ENCODE results near the gene GIT1.

GIT1 gene

DNA sequence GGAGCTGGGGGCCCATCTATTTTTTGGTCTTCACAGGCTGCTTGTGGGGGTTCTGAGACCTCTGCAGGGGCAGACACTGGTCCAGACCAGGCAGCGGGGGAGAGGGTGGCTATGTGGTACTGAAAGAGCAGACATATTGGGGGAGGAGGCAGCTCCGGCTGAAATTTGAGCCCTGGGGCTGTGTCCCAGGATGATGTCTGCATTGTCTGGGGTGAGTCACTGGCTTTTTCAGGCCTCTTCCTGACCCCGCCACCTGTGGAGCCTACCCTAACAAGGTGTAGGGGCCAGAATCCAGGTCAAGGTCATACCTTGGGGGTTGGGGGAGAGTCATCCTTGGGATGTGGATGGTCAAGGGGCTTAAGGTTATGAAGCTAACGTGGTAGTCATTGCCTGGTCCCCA is 30.8 kb upstream of the GIT1 start:
- DNase-seq (ENCODE audit: low spot score) = no peak

DNA sequence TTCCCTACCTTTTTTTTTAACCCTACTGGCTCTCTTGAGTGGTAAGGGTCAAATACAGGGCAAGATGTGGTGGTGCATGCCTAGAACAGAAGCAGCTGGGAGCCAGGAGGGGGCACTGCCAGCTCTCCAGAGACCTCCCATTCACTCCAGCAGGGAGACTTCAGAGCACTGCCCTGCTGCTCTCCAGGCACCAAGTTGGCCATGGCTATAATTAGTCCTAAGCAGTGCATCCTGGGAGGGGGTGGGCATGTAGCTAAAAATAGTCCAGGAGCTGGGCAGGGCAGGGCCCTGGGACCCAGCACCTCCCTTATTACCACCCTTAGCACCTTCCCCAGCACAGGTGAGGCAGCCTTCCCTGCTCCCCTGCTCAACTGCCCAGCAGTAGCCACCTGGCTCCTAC is 29.8 kb upstream of the GIT1 start:
- no peak for DNase-seq (ENCODE audit: low spot score)
- TF ChIP-seq, protein P1, sequence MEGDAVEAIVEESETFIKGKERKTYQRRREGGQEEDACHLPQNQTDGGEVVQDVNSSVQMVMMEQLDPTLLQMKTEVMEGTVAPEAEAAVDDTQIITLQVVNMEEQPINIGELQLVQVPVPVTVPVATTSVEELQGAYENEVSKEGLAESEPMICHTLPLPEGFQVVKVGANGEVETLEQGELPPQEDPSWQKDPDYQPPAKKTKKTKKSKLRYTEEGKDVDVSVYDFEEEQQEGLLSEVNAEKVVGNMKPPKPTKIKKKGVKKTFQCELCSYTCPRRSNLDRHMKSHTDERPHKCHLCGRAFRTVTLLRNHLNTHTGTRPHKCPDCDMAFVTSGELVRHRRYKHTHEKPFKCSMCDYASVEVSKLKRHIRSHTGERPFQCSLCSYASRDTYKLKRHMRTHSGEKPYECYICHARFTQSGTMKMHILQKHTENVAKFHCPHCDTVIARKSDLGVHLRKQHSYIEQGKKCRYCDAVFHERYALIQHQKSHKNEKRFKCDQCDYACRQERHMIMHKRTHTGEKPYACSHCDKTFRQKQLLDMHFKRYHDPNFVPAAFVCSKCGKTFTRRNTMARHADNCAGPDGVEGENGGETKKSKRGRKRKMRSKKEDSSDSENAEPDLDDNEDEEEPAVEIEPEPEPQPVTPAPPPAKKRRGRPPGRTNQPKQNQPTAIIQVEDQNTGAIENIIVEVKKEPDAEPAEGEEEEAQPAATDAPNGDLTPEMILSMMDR (IDR thresholded peaks at IDR 0.05; ENCODE audit: extremely low read depth, missing control alignments) = no peak

More for the DNA sequence above, 30.8 kb upstream of the GIT1 start:
- TF ChIP-seq, protein P1 (IDR thresholded peaks at IDR 0.05; ENCODE audit: extremely low read depth, missing control alignments) = no peak

DNA sequence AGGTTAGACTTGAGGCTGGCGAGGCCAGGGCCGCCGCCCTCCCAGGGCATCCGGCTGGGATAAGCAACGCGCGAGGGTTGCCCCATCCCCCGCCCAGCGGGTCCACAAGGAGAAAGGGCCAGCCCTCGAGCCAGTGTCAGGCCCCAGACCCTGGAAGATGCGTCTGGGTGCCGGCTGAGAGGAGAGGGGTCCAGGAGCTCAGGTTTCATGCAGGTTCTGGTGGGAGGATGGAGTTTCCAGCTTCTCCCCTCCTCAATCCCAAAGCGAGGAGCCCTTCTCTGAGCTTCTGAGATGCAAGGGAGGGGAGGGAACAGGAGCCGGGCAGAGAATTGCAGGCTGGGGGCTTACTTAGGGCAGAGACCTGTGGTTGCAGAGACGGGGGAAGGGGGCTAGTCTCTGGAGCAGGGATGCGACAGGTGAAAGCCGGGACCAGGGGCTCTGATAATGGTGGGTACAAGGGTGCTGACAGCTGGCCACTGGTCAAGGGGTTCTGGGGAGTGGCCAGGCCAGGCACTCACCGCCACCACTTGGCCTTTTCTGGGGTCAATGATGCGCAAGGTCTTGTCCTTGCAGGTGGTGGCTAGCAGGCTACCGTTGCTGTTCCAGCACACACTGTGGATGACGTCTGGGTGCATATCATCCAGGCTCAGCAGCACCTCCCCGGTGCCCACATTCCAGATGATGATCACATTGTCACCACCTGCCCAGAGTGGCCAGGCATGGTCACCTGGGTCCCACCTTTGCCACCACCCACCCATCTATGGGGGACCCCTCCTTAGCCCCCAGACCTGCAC is 29.0 kb upstream of the GIT1 start:
- DNase-seq (ENCODE audit: low spot score) = no peak
- TF ChIP-seq, protein P1 (IDR thresholded peaks at IDR 0.05; ENCODE audit: extremely low read depth, missing control alignments) = no peak

DNA sequence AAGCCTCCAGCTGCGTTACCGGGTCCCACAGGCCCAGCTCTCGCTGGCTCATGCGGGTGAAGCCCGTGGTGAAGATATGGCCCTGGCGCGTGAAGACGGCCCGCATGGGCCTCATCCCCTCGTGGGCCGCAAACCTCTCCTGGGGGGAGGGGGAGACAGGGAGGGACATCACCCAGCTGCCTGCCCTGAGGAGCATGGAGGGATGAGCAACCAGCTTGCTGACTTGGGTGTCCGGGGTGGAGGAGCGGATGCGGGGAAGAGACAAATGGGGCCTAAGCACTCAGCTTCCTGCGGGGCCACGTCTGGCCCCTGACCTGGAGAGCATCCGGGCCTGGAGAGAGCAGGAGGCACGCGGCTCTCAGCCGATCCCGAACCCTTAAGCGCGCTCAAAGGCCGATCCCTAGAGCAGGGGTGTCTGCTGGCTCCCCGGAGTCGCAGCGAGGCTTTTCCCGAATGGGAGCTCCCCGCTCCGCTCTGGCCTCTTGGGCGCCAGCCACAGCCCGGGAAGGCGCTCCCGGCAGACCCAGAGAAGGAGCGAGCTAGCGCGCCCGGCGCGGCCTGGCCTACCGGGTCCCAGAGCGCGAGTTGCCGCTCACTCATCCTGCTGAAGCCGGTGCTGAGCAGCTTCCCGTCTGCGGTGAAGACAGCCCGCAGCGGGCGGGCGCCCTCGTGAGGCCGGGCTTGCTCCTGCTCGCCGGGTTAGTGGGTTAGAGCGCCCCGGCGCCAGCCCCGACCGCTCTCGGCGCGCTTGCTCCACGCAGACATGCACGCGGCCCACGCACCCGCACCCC is 28.2 kb upstream of the GIT1 start:
- TF ChIP-seq, protein P1 (IDR thresholded peaks at IDR 0.05; ENCODE audit: extremely low read depth, missing control alignments) = peak; percentile 86
- peak; percentile 89 for DNase-seq (ENCODE audit: low spot score)

DNA sequence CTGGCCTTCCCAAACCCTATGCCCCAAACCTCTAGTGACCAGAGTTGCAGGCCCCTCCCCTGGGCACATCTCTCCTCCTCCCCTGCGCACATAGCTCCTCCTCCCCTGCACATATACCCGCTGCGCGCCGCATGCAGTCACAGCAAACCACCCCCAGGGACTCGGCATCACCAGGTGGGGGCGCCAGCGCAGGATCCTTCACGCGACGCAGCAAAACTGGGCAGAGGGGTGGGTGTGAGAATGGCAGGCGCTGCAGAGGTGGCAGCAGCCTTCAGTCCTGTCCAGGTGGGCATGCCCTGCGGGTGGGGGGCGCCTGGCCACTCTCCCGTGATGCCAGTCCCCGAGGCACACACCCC is 27.7 kb upstream of the GIT1 start:
- TF ChIP-seq, protein P1 (IDR thresholded peaks at IDR 0.05; ENCODE audit: extremely low read depth, missing control alignments) = peak; percentile 94
- DNase-seq (ENCODE audit: low spot score) = peak; percentile 93

DNA sequence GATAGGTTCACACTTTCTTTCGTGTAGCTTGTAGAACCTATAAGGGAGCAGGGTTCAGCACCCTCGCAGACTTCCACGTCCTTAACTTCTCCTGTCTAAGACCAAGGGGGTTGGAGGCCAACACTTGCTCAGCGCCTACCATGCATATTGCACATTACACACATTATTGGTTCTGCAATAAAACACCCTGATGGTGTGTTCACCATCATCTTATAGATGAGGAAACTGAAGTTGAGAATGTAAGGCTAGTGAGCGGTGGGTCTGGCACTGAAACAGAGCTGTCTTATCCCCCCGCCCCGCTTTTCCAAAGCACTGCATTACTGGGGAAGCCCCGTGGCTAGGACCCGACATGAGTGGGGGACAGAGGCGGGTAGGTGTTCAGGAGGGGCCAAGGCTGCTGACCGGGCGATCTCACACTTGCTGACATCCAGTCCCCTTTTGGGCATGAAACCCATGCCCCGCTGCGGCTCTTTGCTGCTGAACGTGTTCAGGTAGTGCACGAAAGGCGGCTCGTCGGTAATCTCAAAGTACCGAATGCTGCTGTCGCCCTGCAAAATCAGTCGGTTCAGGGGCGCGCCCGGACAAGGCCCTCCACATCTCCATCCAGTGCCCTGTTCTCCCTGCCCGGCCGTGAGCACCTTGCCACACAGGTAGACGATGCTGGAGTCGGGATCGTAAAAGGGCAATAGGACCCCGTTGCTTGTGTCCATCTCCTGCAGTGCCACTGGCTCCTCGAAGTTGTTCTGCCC is 27.0 kb upstream of the GIT1 start:
- TF ChIP-seq, protein P1 (IDR thresholded peaks at IDR 0.05; ENCODE audit: extremely low read depth, missing control alignments) = no peak
- DNase-seq (ENCODE audit: low spot score) = no peak
